Body of pancreas (tissue), 4 donors: ENCODE results near the gene CDO1. TPM values are rescaled to one million over a fixed set of nuclear protein-coding genes. Genes with fewer than 3 reads are reported as not detected.

Experiments
- ATAC-seq: fragments of 150-250 bp; one replicate; pipeline ENCODE4 v1.9.1; 2016
- DNase-seq, 4 donors: peaks; one replicate each; pipeline ENCODE4 v3.0.0-alpha.2; 2019
- H3K27ac ChIP-seq, 4 donors: fragments of 200-600 bp; sonication (generic); 1 replicate in 3 of 4; 2 replicates in 1 of 4; pipeline versions ENCODE4 v1.5.1 to v1.6.1; 2016 to 2019; ENCODE audit warnings: mild to moderate bottlenecking in 1 of 4, mixed read lengths in 1 of 4, moderate library complexity in 1 of 4
- H3K27me3 ChIP-seq, 2 donors: fragments of 200-600 bp; sonication (generic); one replicate each; pipeline ENCODE4 v1.6.0; 2016; ENCODE audit warnings: mild to moderate bottlenecking in 1 of 2
- H3K36me3 ChIP-seq, 2 donors: fragments of 200-600 bp; sonication (generic); replicated peaks in 1 of 2; 2 replicates each; pipeline ENCODE4 v1.5.1; 2016; ENCODE audit warnings: low read depth in 2 of 2; ENCODE audit not compliant: insufficient read depth in 1 of 2
- H3K4me1 ChIP-seq: fragments of 200-600 bp; sonication (generic); one replicate; pipeline ENCODE4 v1.6.0; 2016
- H3K4me3 ChIP-seq, 2 donors: fragments of 200-600 bp; sonication (generic); 1 replicate in 1 of 2; 2 replicates in 1 of 2; pipeline ENCODE4 v1.5.1; 2016 to 2019
- H3K9me3 ChIP-seq, 3 donors: fragments of 200-600 bp; sonication (generic); 1 replicate in 2 of 3; 2 replicates in 1 of 3; pipeline ENCODE4 v1.5.1; 2016
- POLR2A ChIP-seq, 3 donors: fragments of 450-650 bp; IDR thresholded peaks; one replicate each; pipeline ENCODE4 v1.6.1; 2016; ENCODE audit warnings: antibody characterized with exemption in 3 of 3, mild to moderate bottlenecking in 2 of 3
- WGBS, 2 donors: methylation state at CpG; one replicate each; pipeline ENCODE4 v1.1.5; 2017; 5-methylcytosine and 5-hydroxymethylcytosine counted together
- intact Hi-C: fragments of 100-400 bp; cut with DNase I; formaldehyde crosslinking; loops from one replicate; pipeline ENCODE4 v1.15.1; 2023
- total RNA-seq, 2 donors: library from RNA; depleted of rRNA; stranded (reverse); fragments of >200 nt; gene quantifications; one replicate each; pipeline ENCODE4 v1.1.0, GENCODE V29; 2016
- TF ChIP-seq, protein P1 (sequence below), 7 experiments: fragments of 450-650 bp in 4 of 7; fragments of 200-600 bp in 3 of 7; sonication (generic) in 3 of 7; IDR thresholded peaks; one replicate each; pipeline ENCODE4 v1.5.1; 2016 to 2019; ENCODE audit warnings: antibody characterized with exemption in 7 of 7

CDO1 gene
- total RNA-seq, 2 donors from 2014 or later = 7.3 to 92.3 TPM

GRCh38 chr5:115774684-115775083 lies 41.8 kb downstream of the CDO1 start:
- H3K27ac ChIP-seq = no peak overlapping the region
- TF ChIP-seq POLR2A (IDR thresholded peaks at IDR 0.05) = no peak
- TF ChIP-seq, protein P1, sequence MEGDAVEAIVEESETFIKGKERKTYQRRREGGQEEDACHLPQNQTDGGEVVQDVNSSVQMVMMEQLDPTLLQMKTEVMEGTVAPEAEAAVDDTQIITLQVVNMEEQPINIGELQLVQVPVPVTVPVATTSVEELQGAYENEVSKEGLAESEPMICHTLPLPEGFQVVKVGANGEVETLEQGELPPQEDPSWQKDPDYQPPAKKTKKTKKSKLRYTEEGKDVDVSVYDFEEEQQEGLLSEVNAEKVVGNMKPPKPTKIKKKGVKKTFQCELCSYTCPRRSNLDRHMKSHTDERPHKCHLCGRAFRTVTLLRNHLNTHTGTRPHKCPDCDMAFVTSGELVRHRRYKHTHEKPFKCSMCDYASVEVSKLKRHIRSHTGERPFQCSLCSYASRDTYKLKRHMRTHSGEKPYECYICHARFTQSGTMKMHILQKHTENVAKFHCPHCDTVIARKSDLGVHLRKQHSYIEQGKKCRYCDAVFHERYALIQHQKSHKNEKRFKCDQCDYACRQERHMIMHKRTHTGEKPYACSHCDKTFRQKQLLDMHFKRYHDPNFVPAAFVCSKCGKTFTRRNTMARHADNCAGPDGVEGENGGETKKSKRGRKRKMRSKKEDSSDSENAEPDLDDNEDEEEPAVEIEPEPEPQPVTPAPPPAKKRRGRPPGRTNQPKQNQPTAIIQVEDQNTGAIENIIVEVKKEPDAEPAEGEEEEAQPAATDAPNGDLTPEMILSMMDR (IDR thresholded peaks at IDR 0.05) = no peak
- ATAC-seq = no peak
- no peaks in the 10 kb centered on the region for H3K27me3 ChIP-seq
- WGBS, 2 donors = 83 to 88% methylated on average over 3 of the region's 3 CpGs
- no peaks in the 10 kb centered on the region for H3K36me3 ChIP-seq
- no peak overlapping the region for H3K4me3 ChIP-seq
- intact Hi-C loops = no loop called here
- no peaks in the 10 kb centered on the region for H3K4me1 ChIP-seq
- peak in 1 of 4 donors; percentile 6 for DNase-seq
- H3K9me3 ChIP-seq = no peaks in the 10 kb centered on the region

DNA sequence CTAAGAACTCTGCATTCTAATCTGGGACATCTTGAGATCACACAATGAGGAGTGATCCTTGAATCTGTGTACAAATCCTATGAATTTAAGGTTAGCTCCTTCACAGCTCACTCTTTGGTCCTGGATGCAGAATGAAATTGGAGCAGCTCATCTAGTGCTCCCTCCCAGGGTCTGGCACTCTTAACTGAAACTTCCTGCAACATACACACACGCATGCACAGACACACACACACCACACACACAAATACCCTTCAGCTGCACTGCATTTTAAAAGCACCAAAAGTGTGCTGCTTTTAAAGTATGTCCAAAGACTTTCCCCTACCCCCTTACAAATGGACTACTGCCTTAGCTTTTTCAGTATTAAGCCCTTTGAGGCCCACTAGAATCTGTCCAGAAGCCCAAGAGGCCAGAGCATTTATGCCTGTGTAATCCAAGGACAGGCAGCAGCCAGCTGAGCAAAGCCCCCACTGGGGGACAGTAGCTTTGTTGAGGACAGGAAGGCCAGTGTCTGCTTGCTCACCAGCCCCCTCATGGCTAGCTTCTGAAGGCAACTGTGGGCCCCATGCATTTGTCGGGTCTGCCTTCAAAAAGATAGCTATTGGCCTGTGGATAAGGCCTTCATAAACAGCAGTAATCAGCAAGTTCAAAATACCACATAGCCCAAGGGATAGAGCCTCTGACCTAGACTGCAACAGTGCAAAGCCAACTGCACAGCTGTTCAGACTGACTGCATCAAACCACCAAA lies 43.6 kb downstream of the CDO1 start:
- no peak for DNase-seq
- H3K36me3 ChIP-seq = no peaks in the 10 kb centered on the region
- WGBS, 2 donors = 43 to 65% methylated on average over 2 of the region's 2 CpGs

DNA sequence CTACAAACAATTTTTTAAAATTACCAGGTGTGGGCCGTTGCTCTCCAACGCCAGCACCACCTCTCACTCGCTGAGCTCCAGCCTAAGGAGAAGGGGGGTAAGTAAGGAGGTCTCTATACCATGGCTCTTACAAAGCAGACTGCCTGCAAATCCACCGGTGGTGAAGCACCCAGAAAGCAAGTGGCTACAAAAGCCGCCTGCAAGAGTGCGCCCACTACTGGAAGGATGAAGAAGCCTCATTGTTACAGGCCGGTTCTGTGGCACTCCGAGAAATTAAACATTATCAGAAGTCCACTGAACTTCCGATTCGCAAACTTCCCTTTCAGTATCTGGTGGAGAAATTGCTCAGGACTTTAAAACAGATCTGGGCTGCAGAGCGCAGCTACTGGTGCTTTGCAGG lies 46.0 kb downstream of the CDO1 start:
- TF ChIP-seq, protein P1 (IDR thresholded peaks at IDR 0.05) = peak in 1 of 7 experiments; percentile 41
- no peak for TF ChIP-seq POLR2A (IDR thresholded peaks at IDR 0.05)
- intact Hi-C loops = no loop called here
- 67 to 69% methylated on average over 11 of the region's 11 CpGs for WGBS, 2 donors
- H3K4me1 ChIP-seq = no peaks in the 10 kb centered on the region
- H3K4me3 ChIP-seq = no peak overlapping the region
- H3K27me3 ChIP-seq = no peaks in the 10 kb centered on the region
- H3K27ac ChIP-seq = no peak overlapping the region
- ATAC-seq (no peak), DNase-seq (peak in 1 of 4 donors; percentile 35)
- H3K9me3 ChIP-seq = no peaks in the 10 kb centered on the region
- H3K36me3 ChIP-seq = no peaks in the 10 kb centered on the region

More for the DNA sequence above, 43.6 kb downstream of the CDO1 start:
- no peak for TF ChIP-seq POLR2A (IDR thresholded peaks at IDR 0.05)
- TF ChIP-seq, protein P1 (IDR thresholded peaks at IDR 0.05) = no peak
- Histone ChIP-seq H3K9me3 (no peaks in the 10 kb centered on the region), H3K27ac (no peak overlapping the region), H3K4me1 (no peaks in the 10 kb centered on the region), H3K4me3 (no peak overlapping the region), H3K27me3 (no peaks in the 10 kb centered on the region)
- ATAC-seq = peak; percentile 42
- intact Hi-C loops = no loop called here

GRCh38 chr5:115767424-115767823 lies 49.0 kb downstream of the CDO1 start:
- WGBS, 2 donors = 62 to 80% methylated on average over 3 of the region's 3 CpGs
- intact Hi-C loops = no loop called here
- H3K9me3 ChIP-seq = no peaks in the 10 kb centered on the region
- no peak overlapping the region for H3K27ac ChIP-seq
- ATAC-seq = no peak
- no peaks in the 10 kb centered on the region for H3K27me3 ChIP-seq
- DNase-seq = no peak
- TF ChIP-seq, protein P1 (IDR thresholded peaks at IDR 0.05) = no peak
- TF ChIP-seq POLR2A (IDR thresholded peaks at IDR 0.05) = no peak
- no peaks in the 10 kb centered on the region for H3K4me1 ChIP-seq
- H3K4me3 ChIP-seq = no peak overlapping the region
- no peaks in the 10 kb centered on the region for H3K36me3 ChIP-seq

GRCh38 chr5:115766608-115767007 lies 49.9 kb downstream of the CDO1 start:
- ATAC-seq (no peak), DNase-seq (no peak)
- Histone ChIP-seq H3K27me3 (no peaks in the 10 kb centered on the region), H3K4me1 (no peaks in the 10 kb centered on the region), H3K4me3 (no peak overlapping the region), H3K36me3 (no peaks in the 10 kb centered on the region), H3K27ac (no peak overlapping the region), H3K9me3 (no peaks in the 10 kb centered on the region)
- intact Hi-C loops = no loop called here
- 59 to 65% methylated on average over 1 of the region's 1 CpG for WGBS, 2 donors
- TF ChIP-seq, protein P1 (IDR thresholded peaks at IDR 0.05) = no peak
- TF ChIP-seq POLR2A (IDR thresholded peaks at IDR 0.05) = no peak
